Esophagus muscularis mucosa (tissue), 4 donors: ENCODE results near the gene H19.

ENCODE experiments used
- CTCF ChIP-seq, 3 experiments: fragments of 200-600 bp in 2 of 3; fragments of 450-650 bp in 1 of 3; sonication (generic) in 2 of 3; IDR thresholded peaks; one replicate each; pipeline ENCODE4 v1.5.1; 2017 to 2019; ENCODE audit warnings: antibody characterized with exemption in 3 of 3, mild to moderate bottlenecking in 2 of 3, moderate library complexity in 1 of 3
- EP300 ChIP-seq: sonication (generic); formaldehyde crosslinking; IDR thresholded peaks from one replicate; pipeline ENCODE4 v1.6.1; 2017; ENCODE audit warnings: antibody characterized with exemption
- POLR2A ChIP-seq: fragments of 450-650 bp; IDR thresholded peaks from one replicate; pipeline ENCODE4 v1.6.1; 2017; ENCODE audit warnings: antibody characterized with exemption, moderate library complexity, mild to moderate bottlenecking, low read depth

- TF ChIP-seq CTCF (IDR thresholded peaks at IDR 0.05): no peak
- no peak for TF ChIP-seq POLR2A
- no peak for TF ChIP-seq EP300
Measured at GRCh38 chr11:1988174-1988573, 9.5 kb downstream of the H19 start.
